CD14-positive monocyte (primary cell): ENCODE measurements around the gene ITGA7. TPM values are rescaled to one million over a fixed set of nuclear protein-coding genes. Genes with fewer than 3 reads are reported as not detected.

Experiments used
- DNase-seq, 3 donors: peaks; one replicate each; pipeline ENCODE4 v3.0.0-alpha.2; 2011 to 2022
- H2AFZ ChIP-seq: 2 replicates; pipeline ENCODE4 v1.6.0; 2012; ENCODE audit warnings: mild to moderate bottlenecking, low read depth, low read length, inconsistent platforms; ENCODE audit not compliant: insufficient read depth, poor library complexity, severe bottlenecking
- H3K27ac ChIP-seq, 2 donors: 1 replicate in 1 of 2; 2 replicates in 1 of 2; pipeline ENCODE4 v1.5.1; 2012 to 2013; ENCODE audit warnings: low read length in 2 of 2, control low read depth in 1 of 2, inconsistent platforms in 1 of 2, low read depth in 1 of 2, mild to moderate bottlenecking in 1 of 2
- H3K27me3 ChIP-seq, 2 donors: one replicate each; pipeline versions ENCODE4 v1.6.0 to v1.6.1; 2011 to 2013; ENCODE audit warnings: low read length in 2 of 2; ENCODE audit not compliant: control insufficient read depth in 2 of 2, insufficient read depth in 2 of 2
- H3K36me3 ChIP-seq, 2 donors: replicated peaks in 1 of 2; 1 replicate in 1 of 2; 2 replicates in 1 of 2; pipeline versions ENCODE4 v1.5.1 to v1.6.1; 2012 to 2013; ENCODE audit warnings: low read length in 2 of 2, control low read depth in 1 of 2, inconsistent platforms in 1 of 2, mild to moderate bottlenecking in 1 of 2; ENCODE audit not compliant: insufficient read depth in 2 of 2, control insufficient read depth in 1 of 2
- H3K4me1 ChIP-seq, 2 donors: 1 replicate in 1 of 2; 2 replicates in 1 of 2; pipeline versions ENCODE4 v1.5.1 to v1.6.1; 2012 to 2013; ENCODE audit warnings: low read length in 2 of 2, control low read depth in 1 of 2, inconsistent platforms in 1 of 2, mild to moderate bottlenecking in 1 of 2, moderate library complexity in 1 of 2; ENCODE audit not compliant: insufficient read depth in 2 of 2, control insufficient read depth in 1 of 2
- H3K4me2 ChIP-seq: replicated peaks from 2 replicates; pipeline ENCODE3; 2012; ENCODE audit warnings: low read length, moderate library complexity, mild to moderate bottlenecking; ENCODE audit not compliant: poor library complexity, severe bottlenecking; ENCODE audit errors: extremely low read depth
- H3K4me3 ChIP-seq, 3 experiments: fragments of 200-600 bp in 1 of 3; sonication (generic) in 1 of 3; replicated peaks in 1 of 3; 1 replicate in 2 of 3; 2 replicates in 1 of 3; pipeline ENCODE4 v1.5.1; 2011 to 2013; ENCODE audit warnings: low read length in 3 of 3, mild to moderate bottlenecking in 3 of 3, control low read depth in 2 of 3, low read depth in 2 of 3, inconsistent platforms in 1 of 3, moderate library complexity in 1 of 3
- H3K79me2 ChIP-seq: 2 replicates; pipeline ENCODE4 v1.6.0; 2012; ENCODE audit warnings: mild to moderate bottlenecking, control low read depth, inconsistent platforms, low read length, moderate library complexity; ENCODE audit not compliant: insufficient read depth
- H3K9ac ChIP-seq: 2 replicates; pipeline ENCODE4 v1.6.0; 2017; ENCODE audit warnings: low read length, mild to moderate bottlenecking; ENCODE audit not compliant: insufficient read depth, poor library complexity, severe bottlenecking
- H3K9me3 ChIP-seq, 2 donors: replicated peaks in 1 of 2; 1 replicate in 1 of 2; 2 replicates in 1 of 2; pipeline versions ENCODE4 v1.5.1 to v1.6.1; 2012 to 2013; ENCODE audit warnings: low read length in 2 of 2, control low read depth in 1 of 2; ENCODE audit not compliant: control insufficient read depth in 1 of 2, insufficient read depth in 1 of 2
- H4K20me1 ChIP-seq: 2 replicates; pipeline ENCODE4 v1.6.0; 2012; ENCODE audit warnings: mild to moderate bottlenecking, low read length, control low read depth, moderate library complexity; ENCODE audit not compliant: insufficient read depth
- H3K27ac Mint-ChIP-seq, 7 donors: one replicate each; pipeline ENCODE4 v1.8.0; 2020; ENCODE audit warnings: mild to moderate bottlenecking in 7 of 7, mixed read lengths in 7 of 7, moderate library complexity in 6 of 7, inconsistent platforms in 2 of 7
- H3K27me3 Mint-ChIP-seq, 3 donors: one replicate each; pipeline ENCODE4 v1.8.0; 2021 to 2022; ENCODE audit warnings: low read depth in 3 of 3, mild to moderate bottlenecking in 3 of 3, mixed read lengths in 3 of 3, moderate library complexity in 3 of 3, inconsistent platforms in 1 of 3
- H3K36me3 Mint-ChIP-seq, 2 donors: one replicate each; pipeline ENCODE4 v1.8.0; 2020; ENCODE audit warnings: mixed read lengths in 2 of 2, inconsistent platforms in 1 of 2, mild to moderate bottlenecking in 1 of 2
- H3K4me1 Mint-ChIP-seq: one replicate; pipeline ENCODE4 v1.8.0; 2020; ENCODE audit warnings: mild to moderate bottlenecking, mixed read lengths
- H3K4me3 Mint-ChIP-seq, 2 donors: one replicate each; pipeline ENCODE4 v1.8.0; 2020; ENCODE audit warnings: mild to moderate bottlenecking in 2 of 2, mixed read lengths in 2 of 2, moderate library complexity in 1 of 2
- H3K9me3 Mint-ChIP-seq, 7 donors: one replicate each; pipeline ENCODE4 v1.8.0; 2020 to 2022; ENCODE audit warnings: mixed read lengths in 7 of 7, mild to moderate bottlenecking in 6 of 7, moderate library complexity in 6 of 7, inconsistent platforms in 2 of 7
- CTCF ChIP-seq: fragments of 200-600 bp; IDR thresholded peaks from one replicate; pipeline ENCODE4 v1.8.0; 2022; ENCODE audit warnings: antibody characterized with exemption, mild to moderate bottlenecking
- WGBS: methylation state at CpG from one replicate; pipeline ENCODE4 v1.1.5; 2013; ENCODE audit warnings: missing lambda C conversion rate; ENCODE audit not compliant: insufficient coverage; 5-methylcytosine and 5-hydroxymethylcytosine counted together
- intact Hi-C, 2 donors: fragments of 100-400 bp; cut with micrococcal nuclease; formaldehyde crosslinking; loops; one replicate each; pipeline versions ENCODE4 v1.15.0 to v1.15.1; 2023
- polyA plus RNA-seq, 3 donors: library from polyadenylated mRNA; depleted of rRNA in 1 of 3; unstranded in 2 of 3; stranded (reverse) in 1 of 3; fragments of 300-500 nt in 2 of 3; fragments of >200 nt in 1 of 3; fragmentation: Illumina TruSeq in 2 of 3; gene quantifications; 1 replicate in 2 of 3; 2 replicates in 1 of 3; pipeline ENCODE4 v1.2.3, GENCODE V29; 2012 to 2021

The ITGA7 gene
- polyA plus RNA-seq, 3 donors = 0.23 to 3.3 (median 0.55) TPM

- peak overlapping the region; percentile 4 for H2AFZ ChIP-seq
- no peaks in the 10 kb centered on the region for H3K79me2 ChIP-seq
- H3K4me3 Mint-ChIP-seq = no peak overlapping the region
- H3K27ac Mint-ChIP-seq = peak overlapping the region; percentile 89 to 96 (median 93)
- peaks cover 0 to 11% (median 0%) of the 10 kb centered on the region in 7 donors for H3K9me3 Mint-ChIP-seq
- H3K4me1 Mint-ChIP-seq = peaks cover 47% of the 10 kb centered on the region
- DNase-seq = peak; percentile 63 to 78 (median 63)
- H4K20me1 ChIP-seq = no peaks in the 10 kb centered on the region
- no peak overlapping the region for H3K4me3 ChIP-seq
- intact Hi-C loops = loop anchor here in 1 of 2 donors (5.0 kb wide), 1 partner anchor 33 kb away; no protein-coding TSS in a partner anchor
- H3K36me3 Mint-ChIP-seq = peaks cover 0 to 2% of the 10 kb centered on the region in 2 donors
- peak overlapping the region; percentile 25 for H3K9ac ChIP-seq
- no peak overlapping the region for H3K4me2 ChIP-seq
- 12% methylated on average over 7 of the region's 8 CpGs for WGBS
- H3K4me1 ChIP-seq = peaks cover 49 to 57% of the 10 kb centered on the region in 2 donors
- no peaks in the 10 kb centered on the region for H3K9me3 ChIP-seq
- H3K27me3 ChIP-seq = no peaks in the 10 kb centered on the region
- H3K27ac ChIP-seq = peak overlapping the region; percentile 69 to 86
- no peak for TF ChIP-seq CTCF
- H3K36me3 ChIP-seq = no peaks in the 10 kb centered on the region
- peaks cover 0 to 4% (median 0%) of the 10 kb centered on the region in 3 donors for H3K27me3 Mint-ChIP-seq
Observed at GRCh38 chr12:55675666-55676065, 32.0 kb downstream of the ITGA7 start.

- peak; percentile 38 to 65 (median 60) for DNase-seq
- Mint-ChIP-seq H3K4me1 (peaks cover 55% of the 10 kb centered on the region), H3K36me3 (peaks cover 0 to 2% of the 10 kb centered on the region in 2 donors), H3K4me3 (peak overlapping the region in 1 of 2 donors; percentile 67), H3K27ac (peak overlapping the region; percentile 84 to 97 (median 94)), H3K27me3 (peaks cover 0 to 4% (median 0%) of the 10 kb centered on the region in 3 donors), H3K9me3 (peaks cover 0 to 11% (median 0%) of the 10 kb centered on the region in 7 donors)
- Histone ChIP-seq H3K4me2 (peak overlapping the region; percentile 45), H3K9ac (no peak overlapping the region), H3K36me3 (no peaks in the 10 kb centered on the region), H3K4me1 (peaks cover 48 to 63% of the 10 kb centered on the region in 2 donors), H3K4me3 (peak overlapping the region in 1 of 3 experiments; percentile 41), H3K27ac (peak overlapping the region; percentile 63 to 86), H4K20me1 (no peaks in the 10 kb centered on the region), H3K27me3 (no peaks in the 10 kb centered on the region), H3K9me3 (no peaks in the 10 kb centered on the region), H2AFZ (peak overlapping the region; percentile 59), H3K79me2 (no peaks in the 10 kb centered on the region)
- no peak for TF ChIP-seq CTCF
- intact Hi-C loops = no loop called here
Observed at GRCh38 chr12:55673638-55674037, 34.1 kb downstream of the ITGA7 start.
